ENCODE data around the gene CFAP58.
A peak's percentile ranks its signal among the peaks of the same experiment; 100 is the strongest.
"Not testable (repeated sequence)": the region's sequence is repeated elsewhere in the genome, so short reads cannot be mapped to it uniquely, and the experiment has no call there.

Gene CFAP58

DNA sequence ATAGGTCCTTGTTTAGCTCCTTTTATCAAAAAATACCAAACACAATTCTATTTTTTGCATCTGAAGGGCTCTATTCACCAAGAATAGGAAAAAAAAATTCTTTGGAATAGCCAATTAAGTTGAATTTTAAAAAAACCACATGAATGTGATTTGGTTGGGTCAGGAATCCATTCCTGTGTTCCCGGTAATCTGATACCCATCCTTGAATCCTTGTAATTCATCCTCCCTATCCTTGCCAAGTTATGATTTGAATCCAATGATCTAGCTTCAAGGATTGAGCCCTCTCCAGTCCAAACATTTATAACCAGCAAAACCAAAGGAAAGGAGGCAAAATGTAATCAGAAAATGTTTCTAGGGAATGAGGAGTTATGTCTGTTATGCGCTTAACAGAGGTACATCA is 86.6 kb downstream of the CFAP58 start:
- DNase-seq: peak; percentile 67

DNA sequence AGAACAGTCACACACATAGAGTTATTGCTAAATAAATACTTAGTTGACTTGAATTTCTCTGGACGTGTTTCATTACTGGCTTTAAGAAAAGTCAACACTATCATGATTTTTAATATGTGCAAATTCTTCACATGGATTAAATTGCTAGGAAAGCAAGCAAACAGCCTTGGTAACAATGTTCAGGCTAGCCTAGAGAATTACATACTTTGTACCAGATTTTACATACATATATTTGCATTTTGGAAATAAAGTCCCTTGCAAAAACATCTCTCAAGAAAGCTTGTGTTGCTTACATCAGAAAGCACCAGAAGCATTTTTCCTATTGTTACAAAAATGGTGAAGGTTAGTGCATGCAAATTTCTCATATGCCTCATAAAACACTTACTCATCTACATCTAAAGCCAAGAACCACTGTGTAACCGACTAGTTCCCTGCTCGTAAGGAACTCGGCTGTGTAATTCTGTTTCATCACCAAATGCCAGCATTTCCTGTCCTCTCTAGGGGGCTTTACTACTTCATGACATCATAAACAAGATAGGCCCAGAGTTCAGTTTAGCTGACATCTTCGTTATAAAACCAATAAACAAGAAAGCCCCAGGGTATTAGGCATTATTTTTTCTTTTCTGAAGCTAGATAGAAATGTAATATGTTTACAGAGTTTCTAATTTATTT is 87.8 kb downstream of the CFAP58 start:
- DNase-seq: peak; percentile 95

DNA sequence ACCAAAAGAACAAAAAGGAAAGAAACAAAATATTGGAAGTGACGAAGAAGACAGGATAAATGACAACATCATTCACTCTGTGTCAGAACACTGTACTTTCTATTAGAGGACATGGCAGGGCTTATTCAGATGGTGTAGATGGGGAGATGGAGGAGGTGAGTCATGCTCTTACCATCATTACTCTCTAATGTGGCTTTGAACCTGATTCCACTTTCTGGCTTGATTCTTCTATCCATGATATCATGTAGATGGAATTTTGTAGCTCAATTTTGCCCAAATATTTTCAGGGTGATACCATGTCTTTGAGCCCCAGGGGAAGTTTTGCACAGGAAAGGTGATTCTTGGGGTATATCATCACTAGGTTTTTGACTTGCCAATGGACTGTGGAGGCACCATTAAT is 91.7 kb downstream of the CFAP58 start:
- peak; percentile 93 for DNase-seq

DNA sequence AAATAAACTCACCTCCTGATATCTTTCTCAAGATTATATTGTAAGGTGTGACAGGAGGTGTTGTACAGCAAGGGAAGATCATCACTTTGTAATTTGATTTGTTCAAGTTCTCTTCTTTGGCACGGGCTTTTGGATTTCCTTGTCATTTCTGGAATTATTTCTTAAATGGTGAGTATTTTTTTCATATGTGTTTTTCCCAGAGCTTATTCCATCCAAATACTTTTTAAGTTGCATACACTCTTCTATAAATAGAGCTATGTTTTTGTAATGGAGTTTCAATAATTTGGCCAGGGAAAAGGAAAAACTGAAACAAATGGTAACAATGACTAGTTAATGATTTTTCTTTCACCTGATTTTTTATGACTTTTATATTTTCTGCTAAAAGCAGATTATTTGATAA is 92.5 kb downstream of the CFAP58 start:
- DNase-seq: peak; percentile 64

DNA sequence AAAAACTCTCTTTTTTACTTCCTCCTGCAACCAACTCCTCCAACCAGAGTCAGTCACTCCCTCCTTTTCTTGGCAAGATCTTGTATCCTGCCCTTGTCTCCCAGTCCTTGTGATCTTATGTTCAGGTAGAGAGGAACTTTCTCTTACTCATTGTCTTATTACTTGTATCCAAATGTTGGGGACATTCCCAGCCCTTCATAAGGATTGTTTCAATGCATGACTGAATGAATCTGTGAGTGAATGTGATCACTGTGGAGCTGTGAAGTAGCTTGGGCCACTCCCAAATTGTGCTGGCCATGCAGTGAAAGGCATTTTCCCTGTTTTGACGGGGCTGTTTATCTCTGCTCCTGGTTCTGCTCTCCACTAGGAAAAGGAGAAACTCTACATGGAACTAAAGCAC is 93.7 kb downstream of the CFAP58 start:
- DNase-seq: no peak

DNA sequence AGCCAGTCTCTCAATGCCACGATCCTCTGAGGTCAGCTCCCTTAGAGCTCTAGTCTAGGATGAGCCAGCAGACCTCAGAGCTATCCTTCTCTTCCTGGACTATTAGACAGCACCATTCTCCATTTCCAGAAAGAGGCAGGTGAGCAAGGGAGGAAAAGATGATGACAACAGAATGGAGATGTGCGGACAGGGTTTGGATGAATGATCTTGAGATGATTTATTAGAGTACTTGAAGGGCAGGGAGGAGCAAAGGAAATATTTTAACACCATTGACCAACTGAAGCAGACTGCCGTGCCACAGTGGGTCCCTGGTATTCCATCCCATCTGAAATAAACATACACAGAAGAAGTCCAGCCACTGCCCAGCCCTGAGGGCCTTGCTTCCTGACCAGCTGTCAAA is 94.3 kb downstream of the CFAP58 start:
- DNase-seq: no peak

DNA sequence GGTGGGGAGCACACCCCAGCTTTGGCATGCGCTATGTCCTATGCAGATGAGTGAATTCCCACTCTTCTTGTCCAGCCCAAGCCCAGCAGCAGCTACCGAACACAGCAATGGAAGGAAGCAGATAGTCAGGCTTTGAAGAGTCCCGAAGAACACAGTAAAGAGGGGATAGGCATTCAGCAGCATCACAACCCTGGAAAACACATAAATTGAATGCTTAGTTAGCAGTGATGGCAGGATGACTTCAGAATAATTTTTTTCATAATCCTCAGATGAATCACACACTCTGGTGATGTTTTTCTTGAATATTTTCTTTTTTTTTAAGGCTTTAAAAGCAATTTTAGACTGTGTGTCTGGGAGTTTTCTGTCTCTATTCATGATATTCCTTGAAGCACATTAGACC is 95.8 kb downstream of the CFAP58 start:
- peak; percentile 85 for DNase-seq

DNA sequence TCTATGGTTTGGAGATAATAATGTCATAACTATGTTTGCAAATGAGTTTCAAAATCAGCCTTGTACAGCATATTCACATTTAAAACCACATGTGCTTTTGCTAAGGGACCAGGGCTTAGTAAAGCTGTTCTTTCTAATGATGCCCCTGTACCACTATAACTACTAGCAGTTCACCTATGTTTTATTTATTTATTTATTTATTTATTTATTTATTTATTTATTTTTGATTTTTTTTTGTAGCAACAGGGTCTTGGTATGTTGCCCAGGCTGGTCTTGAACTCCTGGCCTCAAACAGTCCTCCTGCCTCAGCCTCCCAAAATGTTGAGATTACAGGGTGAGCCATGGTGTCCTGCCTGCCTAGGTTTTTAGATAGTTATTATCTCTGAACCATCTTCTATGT is 96.9 kb downstream of the CFAP58 start:
- DNase-seq: no peak

DNA sequence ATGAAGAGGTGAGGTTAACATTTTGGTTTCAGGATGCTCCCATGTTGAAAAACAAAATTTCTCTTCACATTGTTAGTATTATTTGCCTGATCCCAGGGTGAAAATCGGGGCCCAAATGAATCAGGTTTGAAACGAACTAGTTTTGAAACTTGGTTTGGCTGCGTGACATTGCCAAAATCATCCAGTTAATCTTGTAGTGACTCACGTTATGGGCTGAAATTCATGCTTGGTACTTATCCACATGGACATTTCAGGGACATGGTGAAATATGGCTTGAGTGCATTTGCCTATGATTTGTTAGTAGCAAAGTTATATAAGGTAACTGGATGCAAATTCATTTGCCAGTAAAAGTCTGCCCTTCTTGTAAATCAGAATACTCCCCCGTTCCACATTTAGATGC is 97.3 kb downstream of the CFAP58 start:
- no peak for DNase-seq

DNA sequence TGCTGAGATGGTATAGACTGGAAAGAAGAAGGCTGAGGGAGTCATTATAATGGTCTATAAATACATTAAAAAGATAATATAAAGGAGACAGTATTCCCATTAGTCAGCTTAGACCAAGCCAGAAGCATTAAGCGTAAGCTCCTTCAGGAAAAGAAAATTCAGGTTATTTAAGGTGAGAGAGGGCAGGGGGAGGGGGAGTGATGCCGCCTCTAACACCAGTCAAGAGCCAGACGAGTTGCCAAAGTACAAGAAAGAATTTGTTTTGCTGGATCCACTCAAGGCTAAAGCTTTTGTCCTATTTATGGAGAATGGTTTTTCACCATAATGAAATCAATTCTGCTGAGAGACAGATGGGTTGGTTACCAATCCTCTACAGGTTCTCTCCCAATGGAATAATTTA is 99.3 kb downstream of the CFAP58 start:
- DNase-seq: no peak

DNA sequence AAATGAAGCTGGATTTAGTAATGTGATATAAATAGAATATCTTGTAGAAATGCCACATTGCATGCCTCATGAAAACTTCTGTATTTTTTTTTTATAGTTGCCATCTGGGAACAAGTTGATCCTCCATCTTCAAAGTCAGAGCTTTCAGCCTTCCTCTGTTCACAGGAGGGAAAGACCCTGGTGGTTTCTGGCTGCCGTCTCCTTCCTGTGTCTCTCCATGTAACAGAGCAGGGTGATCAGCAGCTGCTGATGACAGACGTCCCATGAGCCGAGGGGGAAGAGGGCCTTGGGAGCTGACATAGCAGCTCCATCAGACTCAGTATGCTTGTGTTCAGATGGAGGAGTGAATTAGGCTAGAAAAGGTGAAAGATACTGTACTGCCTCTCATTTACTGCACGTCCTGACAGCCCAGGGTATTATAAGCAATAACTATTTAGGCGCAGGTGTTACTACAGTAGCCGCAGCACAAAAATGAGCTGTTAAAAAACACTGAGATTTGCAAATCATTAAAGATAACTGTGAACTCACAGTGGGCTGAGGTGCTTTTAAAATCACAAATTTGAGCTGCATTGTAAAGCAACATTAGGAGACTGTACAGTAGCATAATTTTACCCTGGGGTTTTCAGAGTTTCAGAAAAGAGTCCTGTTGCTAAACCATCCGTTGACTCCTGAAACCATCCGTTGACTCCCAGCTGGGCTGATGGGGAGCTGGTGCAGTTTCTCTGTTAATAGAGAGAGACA is 103.3 kb downstream of the CFAP58 start:
- DNase-seq: no peak

DNA sequence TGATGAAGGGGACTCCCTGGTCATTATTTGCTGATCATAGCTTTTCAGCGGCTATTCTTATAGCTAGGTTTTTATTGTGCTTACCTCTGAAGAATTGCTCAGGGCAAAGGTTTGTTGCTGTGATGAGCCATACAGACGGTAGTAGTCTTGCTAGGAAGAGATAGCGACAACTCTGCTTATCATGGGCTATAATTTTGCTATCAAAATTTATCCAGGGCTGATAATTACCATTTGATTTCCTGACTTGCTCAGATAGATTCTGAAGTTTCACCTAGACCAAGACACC is 103.9 kb downstream of the CFAP58 start:
- no peak for DNase-seq

DNA sequence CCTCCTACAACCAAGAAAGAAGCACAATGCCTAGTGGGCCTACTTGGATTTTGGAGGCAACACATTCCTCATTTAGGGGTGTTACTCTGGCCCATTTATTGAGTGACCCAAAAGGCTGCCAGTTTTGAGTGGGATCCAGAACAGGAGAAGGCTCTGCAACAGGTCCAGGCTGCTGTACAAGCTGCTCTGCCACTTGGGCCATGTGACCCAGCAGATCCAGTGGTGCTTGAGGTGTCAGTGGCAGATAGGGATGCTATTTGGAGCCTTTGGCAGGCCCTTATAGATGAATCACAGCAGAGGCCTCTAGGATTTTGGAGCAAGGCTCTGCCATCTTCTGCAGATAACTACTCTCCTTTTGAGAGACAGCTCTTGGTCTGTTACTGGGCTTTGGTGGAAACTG is 111.9 kb downstream of the CFAP58 start:
- not testable (repeated sequence) for DNase-seq

DNA sequence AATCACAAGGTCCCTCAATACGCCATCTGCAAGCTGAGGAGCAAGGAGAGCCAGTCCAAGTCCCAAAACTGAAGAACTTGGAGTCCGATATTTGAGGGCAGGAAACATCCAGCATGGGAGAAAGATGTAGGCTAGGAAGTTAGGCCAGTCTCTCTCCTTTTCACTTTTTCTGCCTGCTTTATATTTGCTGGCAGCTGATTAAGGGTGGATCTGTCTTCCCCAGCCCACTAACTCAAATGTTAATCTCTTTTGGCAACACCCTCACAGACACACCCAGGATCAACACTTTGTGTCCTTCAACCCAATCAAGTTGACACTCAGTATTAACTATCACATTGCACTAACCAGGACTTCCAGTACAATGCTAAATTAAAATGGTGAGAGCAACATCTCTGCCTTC is 115.2 kb downstream of the CFAP58 start:
- not testable (repeated sequence) for DNase-seq

DNA sequence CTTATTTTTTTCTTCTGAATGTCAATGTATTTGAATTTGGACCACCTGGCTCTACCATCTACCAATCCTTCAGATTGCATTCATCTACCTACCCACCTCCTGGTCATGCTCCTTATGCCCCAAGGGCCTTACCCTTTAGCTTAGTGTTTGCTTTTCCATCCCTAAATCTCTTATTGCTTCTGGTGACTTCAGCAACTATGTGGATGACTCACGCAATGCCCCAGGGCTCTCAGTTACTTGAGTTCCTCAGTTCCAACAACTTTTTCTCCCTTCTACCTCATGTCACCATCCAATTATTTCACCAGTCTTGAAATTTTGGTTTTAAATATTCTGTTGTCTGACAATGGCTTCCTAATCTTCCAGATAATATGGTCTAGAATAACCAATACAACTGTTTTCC is 118.9 kb downstream of the CFAP58 start:
- DNase-seq: peak; percentile 83

DNA sequence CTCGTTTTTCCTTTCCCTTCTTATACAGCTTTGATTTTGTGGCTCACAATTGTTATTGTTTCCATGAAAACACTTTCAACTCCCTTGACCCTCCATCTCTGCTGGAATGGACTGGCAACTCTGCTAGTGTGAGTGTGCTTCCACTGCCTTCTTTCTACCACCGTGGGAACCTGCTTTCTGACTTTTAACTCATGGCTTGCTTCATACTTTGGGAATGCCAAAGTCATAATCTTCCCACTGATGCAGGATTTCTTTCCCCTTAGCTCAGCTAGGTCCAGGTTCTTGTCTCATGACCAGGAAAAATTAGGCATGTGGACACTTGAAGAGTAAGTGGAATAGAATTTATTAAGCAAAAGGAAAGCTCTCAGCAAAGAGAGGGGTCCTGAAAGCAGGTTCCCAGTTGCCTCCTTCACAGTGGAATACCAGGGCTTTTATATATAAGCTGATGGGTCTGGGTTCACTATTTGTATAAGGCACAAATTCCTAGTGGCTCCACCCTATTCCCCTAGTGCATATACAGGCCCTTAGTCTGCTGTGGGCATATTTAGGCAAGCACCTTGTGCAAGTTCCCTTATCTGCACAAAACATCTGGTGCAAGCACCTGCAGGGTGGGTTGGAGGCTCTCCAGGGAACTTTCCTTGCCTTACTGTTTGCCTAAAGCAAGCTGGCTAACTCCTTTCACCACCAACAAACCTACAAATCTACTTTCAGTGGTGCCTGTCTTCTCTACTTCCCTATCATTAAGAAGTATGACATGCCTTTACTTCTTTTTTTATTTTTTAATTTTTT is 119.5 kb downstream of the CFAP58 start:
- peak; percentile 84 for DNase-seq

DNA sequence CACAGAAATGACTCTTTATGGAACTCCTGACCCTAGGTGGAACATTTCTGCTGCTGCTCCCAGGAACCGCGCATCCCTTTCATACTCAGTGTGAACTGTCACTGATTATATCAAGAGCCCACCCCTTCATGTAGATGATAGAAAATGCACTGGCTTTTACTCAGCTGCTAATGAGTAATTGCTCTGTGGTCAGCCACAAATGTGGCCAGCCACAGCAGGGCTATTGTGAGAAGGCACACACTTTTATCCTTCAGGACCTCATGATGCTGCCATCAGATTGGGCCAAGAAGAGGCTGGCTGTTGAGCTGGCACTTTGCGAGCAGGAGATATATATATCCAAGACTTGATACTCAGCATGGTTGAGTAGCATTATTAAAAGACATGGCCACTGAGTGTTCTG is 124.7 kb downstream of the CFAP58 start:
- no peak for DNase-seq

DNA sequence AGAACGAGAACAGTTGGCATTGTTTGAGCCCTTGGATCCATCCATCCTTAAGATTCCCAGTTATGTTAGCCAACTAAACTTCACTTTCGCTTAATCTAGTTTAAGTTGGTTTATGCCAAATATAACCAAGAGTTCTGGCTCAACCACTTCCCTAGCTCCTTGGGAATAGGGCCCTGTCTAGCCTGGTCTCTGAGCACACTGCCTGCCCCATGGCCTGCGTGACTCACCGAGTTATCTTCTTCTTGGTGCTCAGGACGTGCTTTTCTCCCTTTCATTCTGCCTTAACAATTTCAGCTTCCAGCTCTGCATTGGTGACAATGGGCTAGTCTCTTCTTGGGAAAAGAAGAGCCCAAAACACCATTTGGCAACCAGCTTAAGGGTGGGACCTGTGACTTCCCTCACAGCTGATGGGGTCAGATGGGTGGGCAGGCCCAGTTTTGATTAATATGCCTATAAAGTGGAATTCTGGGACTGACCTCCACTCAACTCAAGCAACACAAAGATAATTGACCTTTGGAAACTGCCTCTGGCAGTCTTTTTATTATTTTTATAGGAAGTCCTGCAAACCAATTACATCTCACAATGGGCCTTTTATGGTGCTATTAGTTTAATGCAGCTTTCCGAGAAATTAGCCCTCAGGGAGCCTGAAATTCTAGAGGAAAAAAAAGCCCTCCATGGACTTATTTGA is 126.4 kb downstream of the CFAP58 start:
- DNase-seq: no peak

DNA sequence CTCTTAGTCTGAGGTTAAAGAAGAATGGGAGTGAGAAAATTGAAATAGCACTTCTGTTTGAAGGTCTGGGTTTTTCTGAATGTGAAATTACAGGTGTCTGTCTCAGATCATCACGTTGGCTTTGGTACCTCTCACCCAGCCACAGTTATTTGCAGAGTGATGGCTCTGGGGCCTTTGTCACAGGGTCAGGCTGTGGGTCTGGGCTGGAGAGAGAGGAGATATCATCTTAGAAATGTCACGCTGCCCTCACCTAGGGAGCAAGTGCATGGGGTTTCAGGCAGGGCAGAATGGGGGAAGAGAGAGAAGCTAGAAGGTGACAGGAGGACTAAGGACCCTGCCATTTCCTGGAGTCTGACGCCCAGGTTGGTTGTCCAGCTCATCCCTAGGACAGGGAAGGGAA is 127.2 kb downstream of the CFAP58 start:
- DNase-seq: no peak

DNA sequence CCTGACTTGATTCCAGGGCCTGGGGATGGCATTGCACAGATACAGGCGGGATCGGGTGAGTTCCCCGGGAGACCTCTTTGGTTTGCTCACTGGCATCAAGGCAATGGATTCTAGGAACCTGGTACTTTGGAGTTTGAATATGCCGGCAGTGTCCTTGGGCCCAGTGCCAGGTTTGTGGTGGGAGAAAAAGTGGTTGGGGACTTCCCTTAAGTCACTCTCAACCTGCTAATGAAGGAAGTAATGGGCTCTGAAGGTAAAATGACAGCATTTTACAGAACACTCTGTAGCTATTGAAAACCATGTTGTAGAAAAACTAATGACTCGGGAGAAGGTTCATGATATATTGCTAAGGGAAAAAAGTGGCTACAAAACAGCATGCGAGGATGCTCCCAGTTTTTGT is 129.9 kb downstream of the CFAP58 start:
- DNase-seq: no peak

DNA sequence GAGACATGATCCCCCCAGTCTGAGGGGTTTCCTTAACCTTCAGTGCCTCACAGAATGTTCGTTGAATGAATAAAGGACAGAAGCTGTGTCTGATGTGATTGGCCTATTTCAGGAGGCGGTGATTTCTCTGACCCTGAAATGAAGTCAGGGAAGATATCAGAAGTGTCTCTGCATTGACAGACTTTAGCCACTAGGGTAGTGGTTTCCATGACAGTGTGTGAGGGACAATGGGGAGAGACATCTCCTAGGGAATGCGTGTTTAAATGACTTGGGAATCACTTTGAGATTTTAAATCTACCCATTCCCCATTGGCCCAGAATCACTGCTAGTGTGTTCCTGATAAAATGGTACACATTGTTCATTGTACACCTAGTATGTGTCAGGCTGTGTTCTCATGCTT is 132.0 kb downstream of the CFAP58 start:
- no peak for DNase-seq

DNA sequence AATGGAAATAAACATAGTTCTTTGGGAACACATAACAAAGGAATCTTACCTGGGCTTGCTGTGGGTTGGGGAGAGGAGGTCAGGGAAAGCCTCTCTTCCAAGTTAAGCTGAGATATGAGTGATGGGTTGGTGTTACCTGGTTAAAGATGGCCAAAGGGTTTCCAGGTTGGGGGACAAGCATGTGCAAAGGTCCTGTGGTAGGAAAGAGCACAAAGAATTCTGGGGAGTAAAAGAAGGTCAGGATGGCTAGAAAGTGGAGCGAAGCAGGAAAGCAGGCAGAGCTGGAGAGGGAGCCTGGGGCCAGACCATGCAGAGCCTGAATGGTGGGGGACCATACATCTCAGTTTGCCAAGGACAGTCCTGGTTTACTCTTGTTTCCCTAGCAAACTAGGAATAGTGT is 133.2 kb downstream of the CFAP58 start:
- no peak for DNase-seq

DNA sequence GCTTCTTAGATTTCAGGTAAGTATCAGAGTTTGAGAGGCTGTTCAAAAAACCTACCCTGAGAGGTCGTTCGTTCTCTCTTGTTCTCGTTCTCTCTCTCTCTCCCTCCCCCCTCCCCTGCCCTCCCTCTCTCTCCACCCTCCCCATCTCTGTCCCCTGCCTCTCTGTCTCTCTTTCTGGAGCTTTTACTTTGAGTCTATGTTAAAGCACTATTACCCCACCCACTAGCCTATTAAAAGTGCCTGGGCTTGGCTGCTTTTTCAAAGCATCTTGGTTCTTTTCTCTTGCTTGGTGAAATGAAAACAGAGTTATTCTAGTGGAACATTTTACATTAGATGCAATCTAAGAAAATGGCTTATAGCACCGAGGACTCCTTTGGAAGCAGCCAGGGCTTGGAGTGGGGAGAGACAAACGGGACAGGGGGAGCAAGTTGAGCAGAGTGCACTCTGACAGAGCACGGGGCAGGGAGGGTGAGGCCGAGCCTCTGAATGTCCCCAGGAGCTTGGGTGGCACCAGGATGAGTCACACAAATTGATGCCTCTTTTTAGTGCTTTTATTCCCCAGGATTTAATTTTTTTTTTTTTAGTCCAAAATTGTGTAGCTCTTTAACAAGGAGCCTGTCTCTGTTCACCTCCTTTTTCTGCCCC is 134.3 kb downstream of the CFAP58 start:
- peak; percentile 22 for DNase-seq
